ENCODE measurements around the gene POU2F3. TPM values are rescaled to one million over a fixed set of nuclear protein-coding genes. Genes with fewer than 3 reads are reported as not detected.

The POU2F3 gene
- total RNA-seq, 1 donor from 2014 or later: 0.19 TPM

DNA sequence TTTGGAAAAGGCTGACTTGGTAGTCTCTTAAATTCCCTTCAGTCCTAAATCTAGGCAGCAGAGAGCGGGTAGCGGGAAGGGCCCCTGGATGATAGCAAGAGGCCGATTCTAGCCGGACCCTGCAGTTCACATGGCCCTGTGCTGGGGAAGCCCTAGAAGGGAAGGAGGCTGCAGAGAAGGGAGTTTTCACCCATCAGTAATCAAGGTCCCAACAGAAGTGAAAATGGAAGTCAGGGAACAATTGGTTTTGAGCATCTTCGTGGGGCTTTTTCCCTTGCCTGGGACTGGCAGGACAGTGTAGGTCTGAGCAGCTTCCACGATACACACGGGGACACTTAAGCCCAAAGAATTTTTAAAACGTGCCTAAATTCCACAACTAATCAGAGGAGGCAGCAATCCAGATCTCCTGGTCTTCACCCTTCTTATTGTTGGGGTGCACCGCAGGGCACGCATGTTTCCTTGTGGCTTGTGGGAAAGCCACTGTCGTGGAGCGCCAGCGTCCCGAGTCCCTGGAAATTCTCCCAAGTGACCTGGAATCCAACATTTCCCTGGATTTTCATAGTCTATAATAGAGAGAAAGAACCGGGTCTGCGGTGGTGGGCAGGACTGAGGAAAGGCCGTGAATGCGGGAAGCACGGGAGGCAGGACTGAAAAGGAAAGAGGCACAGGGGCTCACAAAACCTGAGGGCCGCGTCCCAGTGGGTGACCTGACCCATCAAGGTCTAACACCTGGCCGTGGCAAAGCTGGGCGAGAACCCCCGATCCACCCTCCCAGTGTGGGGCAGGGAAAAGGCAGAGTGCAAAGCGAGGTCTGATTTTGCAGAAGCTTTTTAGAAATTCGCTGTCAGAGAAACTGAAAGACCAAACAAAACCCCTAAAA lies 30.0 kb upstream of the POU2F3 start:
- no peak for ATAC-seq
- intact Hi-C loops (cut with DNase I): loop anchor here (2.0 kb wide), 1 partner anchor 25 kb away; no protein-coding TSS in a partner anchor
- peak; percentile 77 for DNase-seq (ENCODE audit: missing footprints)

DNA sequence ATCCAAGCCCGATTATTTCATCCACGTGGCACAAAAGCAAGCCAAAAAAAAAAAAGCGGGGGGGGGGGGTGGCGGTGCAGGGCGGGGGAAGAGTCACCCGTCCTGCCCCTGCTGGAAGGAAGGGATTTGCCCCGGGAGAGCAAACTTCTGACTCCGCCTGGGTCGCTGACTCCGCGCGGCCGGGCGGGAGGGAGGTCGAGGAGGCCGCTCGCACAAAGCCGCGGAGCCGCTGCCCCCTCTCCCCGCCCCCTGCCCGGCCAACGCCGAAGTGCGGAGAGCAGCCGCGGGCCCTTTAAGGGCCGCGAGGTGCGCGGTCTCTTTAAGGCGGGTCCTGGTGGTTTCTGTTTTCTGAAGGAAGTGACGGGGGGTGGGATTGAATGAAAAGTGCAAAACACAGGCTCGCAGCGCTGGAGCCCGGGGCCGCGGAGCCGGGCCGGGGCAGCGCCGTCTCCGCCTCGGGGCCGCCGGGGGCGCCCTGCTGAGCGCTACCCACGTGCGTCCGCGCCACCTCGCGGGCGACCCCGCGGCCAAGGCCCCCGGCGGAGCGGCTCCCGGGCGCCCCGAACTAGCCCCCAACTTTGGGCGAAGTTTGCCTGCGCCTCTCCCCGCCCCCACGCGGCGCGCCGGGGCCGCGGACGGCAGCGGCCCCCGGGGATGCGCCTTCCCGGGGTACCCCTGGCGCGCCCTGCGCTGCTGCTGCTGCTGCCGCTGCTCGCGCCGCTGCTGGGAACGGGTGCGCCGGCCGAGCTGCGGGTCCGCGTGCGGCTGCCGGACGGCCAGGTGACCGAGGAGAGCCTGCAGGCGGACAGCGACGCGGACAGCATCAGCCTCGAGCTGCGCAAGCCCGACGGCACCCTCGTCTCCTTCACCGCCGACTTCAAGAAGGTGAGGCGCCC lies 29.1 kb upstream of the POU2F3 start, which contains the start of gene OAF:
TSS of gene OAF (plus strand) at position 407 of the 896 bp plus-strand sequence. CDS start at position 655, 248 bp downstream.
- ATAC-seq: peak; percentile 89
- DNase-seq (ENCODE audit: missing footprints): peak; percentile 89
- intact Hi-C loops (cut with DNase I): loop anchor here (2.0 kb wide), 1 partner anchor 26 kb away; no protein-coding TSS in a partner anchor

DNA sequence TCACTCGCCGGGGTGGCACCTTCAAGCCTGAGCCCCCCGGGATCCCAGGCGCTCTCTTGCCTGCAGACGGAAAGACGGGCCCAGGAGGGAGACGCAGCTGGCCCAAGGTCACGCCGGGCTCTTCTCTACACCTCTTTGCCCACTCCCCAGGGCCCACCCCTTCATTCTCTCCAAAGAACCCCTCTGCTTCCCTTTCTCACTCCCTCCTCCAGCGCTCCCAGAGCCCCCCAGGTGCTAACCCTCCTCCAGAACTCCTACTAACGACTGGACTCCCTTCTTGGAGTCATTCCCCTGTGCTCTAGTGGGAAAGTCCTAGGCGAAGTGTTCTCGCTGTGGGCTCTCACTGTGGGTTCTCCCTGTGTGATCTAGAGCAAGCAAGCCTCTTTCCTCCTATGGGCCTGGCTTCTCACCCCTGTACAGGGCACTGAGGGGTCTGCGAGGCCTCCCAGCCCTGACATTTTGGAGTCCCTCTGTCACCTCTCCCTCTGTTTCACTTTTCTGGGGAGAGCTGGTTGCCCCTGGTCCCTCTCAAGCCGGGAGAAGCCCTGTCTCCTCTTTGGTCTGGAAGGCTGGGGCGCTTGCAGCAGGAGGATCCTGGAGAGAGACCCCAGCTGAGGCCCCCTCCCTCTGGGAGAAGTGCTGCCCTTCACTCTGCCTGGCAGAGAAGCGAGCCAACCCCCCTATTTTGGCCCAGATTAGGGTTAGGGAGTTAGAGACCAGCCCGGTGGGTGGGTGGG lies 28.2 kb upstream of the POU2F3 start:
- ATAC-seq (no peak), DNase-seq (ENCODE audit: missing footprints) (peak; percentile 49)
- intact Hi-C loops (cut with DNase I): loop anchor here (2.0 kb wide), 1 partner anchor 27 kb away; no protein-coding TSS in a partner anchor

DNA sequence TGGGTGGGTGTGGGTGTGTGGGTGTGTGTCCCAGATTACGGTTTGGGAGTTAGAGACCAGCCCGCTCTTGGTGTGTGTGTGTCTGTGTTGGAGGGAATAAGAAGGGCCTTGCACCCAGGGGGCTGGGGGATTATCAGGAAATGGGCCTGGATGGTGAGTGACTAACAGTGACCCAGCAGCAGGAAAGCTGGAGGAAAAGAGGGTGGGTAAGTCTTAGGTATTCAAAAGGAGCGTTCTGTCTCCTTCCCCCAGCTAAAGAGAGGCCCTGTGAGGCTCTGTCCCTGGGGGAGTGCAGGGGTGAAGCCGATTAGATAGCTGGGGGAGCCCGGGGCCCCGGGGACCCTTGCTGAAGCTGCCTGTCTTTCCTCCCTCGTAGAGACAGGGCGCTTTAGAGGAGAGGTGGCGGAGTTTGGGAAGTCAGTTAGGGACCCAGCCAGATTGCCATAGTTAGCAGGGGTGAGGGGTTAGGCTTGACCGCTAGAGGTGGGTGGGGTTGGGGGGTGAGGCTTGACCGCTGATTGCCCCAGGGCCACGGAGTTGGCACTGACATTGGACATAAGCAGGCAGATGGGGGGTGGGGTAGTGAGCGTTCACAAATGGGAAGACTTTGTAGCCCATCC lies 27.6 kb upstream of the POU2F3 start:
- intact Hi-C loops (cut with DNase I): no loop called here
- ATAC-seq (no peak), DNase-seq (ENCODE audit: missing footprints) (peak; percentile 34)

DNA sequence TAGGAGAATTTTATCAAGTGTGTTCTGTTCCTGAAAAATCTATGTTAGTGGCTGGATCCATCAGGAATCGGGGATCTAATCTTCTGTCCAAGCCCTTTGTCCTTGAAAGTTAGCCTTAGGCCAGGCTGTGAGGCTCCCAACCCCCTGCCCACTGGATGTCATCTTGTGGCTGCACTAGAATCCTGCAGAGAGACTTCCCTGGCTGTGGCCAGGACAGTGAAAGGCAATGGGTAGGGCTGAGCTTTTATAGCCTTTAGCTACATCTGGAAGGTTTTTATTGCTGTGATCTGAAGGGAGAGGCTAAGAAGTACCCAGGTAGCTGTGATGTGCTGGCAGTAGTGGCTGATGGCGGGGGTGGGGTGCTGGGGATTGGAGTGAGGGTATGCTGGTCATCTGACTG lies 27.0 kb upstream of the POU2F3 start:
- intact Hi-C loops (cut with DNase I): no loop called here
- ATAC-seq (no peak), DNase-seq (ENCODE audit: missing footprints) (peak; percentile 9)

DNA sequence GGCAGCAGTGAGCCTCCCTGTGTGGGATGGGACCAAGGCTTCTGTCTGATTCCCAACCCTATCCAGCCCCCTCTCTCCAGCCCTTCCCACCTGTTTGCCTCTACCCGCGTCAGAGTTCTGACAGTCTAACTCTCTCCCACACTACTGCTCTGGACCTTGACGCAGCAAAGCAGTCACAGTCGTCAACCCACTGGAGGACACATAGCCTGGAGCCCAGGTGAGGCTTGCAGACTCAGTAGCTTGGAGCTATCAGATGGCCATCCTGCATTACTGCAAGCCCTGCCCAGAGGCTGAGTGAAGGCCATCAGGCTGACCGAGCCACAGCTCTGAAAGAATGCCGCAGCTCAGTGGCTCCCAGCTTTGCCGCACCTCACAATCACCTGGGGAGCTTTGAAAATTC lies 25.4 kb upstream of the POU2F3 start:
- ATAC-seq (no peak), DNase-seq (ENCODE audit: missing footprints) (no peak)
- intact Hi-C loops (cut with DNase I): no loop called here

- no peak for DNase-seq (ENCODE audit: missing footprints)
- intact Hi-C loops (cut with DNase I): no loop called here
- peak; percentile 33 for ATAC-seq
Measured at GRCh38 chr11:120215634-120216033, 24.3 kb upstream of the POU2F3 start.

DNA sequence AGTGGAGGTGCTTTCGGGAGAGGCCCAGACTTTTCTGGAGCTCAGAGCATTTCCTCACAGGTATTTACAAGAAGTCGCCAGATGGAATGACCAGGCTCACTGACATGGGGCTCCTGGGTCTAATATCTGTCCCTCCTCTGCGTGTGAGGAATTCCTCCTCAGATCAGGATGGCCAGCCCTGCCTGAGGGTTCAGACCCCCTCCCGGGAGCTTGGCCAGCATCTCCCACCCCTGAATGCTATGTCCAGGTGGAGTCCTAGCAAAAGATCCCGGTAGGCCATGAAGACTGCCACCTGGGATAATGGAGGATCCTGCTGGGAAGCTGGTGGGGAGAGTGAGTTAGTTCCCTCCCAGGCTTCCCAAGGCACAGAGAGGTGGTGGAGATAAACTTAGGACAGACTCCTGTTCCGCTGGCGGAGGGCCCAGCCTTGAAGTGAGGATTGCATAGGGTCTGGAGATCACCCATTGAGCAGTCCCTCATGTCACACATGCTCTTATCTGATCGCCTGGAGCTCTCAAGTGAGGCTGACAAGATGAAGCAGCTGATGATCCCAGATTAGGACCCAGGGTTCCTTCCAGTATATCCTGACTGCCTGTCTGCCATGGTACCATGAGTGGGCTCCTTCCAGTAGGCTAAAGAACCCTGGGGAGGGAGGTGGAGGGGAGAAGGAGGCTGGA lies 23.4 kb upstream of the POU2F3 start:
- intact Hi-C loops (cut with DNase I): no loop called here

DNA sequence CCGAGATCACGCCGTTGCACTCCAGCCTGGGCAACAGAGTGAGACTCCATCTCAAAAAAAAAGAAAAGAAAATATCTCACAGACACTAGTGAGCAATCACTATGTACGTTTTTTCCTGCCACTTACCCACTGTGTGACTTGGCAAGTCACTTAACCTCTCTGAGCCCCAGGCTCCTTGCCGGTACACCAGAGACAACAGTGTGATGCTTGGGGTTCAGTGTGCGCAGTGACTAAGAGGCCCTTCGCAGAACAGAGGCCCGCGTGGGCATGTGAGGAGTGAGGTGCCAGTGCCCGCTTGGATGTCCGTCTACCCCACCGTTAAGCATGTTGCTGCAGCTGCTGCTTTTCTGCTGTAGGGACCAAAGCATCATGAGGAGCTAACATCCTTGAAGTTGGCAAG lies 22.4 kb upstream of the POU2F3 start:
- ATAC-seq (no peak), DNase-seq (ENCODE audit: missing footprints) (no peak)
- intact Hi-C loops (cut with DNase I): no loop called here

More for the DNA sequence above, 23.4 kb upstream of the POU2F3 start:
- no peak for ATAC-seq
- DNase-seq (ENCODE audit: missing footprints): peak; percentile 44

DNA sequence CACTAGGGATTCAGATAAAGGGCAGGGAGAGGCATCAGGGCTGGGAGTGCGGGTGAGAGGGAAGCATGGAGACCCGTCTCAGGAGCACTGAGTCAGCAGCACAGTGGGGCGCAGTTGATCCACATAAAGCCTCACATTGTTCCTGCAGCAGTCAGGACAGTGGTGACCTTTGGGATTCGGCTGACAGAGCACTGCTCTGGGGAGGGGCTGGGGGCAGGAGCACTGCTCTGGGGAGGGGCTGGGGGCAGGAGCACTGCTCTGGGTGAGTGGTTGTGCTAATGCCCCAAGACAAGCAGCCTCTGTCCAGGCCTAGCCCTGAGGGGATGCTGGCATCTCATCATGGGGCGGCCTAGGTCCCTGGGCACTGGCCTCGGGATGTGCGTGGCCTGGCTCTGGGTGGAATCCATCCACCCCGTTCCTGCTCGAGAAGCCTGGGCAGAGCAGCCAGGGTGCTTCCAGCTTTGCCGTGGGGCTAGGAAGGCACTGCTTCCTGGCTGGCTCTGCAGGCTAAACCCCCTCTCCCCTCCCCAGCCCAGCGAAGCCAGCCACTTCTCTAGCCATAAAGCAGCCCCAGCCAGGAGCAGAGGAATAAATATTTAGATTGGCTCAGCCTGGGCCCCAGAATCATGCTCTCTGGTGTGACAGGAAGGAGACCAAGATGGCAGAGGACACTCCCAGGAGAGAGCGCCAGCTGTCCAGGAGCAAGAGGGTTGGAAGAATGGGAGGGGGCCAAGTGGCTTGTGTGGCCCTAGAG lies 21.8 kb upstream of the POU2F3 start:
- DNase-seq (ENCODE audit: missing footprints) (no peak), ATAC-seq (peak; percentile 47)
- intact Hi-C loops (cut with DNase I): no loop called here

DNA sequence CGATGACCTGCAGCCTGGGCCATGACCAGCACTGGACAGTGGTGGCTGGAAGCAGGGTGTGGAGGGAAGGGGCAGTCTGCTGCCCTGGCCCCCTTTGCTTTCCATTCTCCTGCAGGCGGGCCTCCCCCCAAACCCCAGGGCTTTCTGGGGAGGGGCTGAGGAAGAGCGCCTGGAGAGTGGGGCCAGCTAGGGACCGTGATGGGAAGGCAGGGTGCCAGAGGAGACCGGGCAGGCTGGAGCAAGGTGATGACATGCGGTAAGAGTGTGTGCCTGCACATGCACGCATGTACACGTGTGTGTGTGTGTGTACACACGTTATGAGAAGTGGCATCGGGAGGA lies 21.3 kb upstream of the POU2F3 start:
- intact Hi-C loops (cut with DNase I): no loop called here

GRCh38 chr11:120219232-120219937 lies 20.6 kb upstream of the POU2F3 start:
- peak; percentile 71 for ATAC-seq
- no peak for DNase-seq (ENCODE audit: missing footprints)
- intact Hi-C loops (cut with DNase I): no loop called here

More for the DNA sequence above, 21.3 kb upstream of the POU2F3 start:
- no peak for ATAC-seq
- DNase-seq (ENCODE audit: missing footprints): no peak

DNA sequence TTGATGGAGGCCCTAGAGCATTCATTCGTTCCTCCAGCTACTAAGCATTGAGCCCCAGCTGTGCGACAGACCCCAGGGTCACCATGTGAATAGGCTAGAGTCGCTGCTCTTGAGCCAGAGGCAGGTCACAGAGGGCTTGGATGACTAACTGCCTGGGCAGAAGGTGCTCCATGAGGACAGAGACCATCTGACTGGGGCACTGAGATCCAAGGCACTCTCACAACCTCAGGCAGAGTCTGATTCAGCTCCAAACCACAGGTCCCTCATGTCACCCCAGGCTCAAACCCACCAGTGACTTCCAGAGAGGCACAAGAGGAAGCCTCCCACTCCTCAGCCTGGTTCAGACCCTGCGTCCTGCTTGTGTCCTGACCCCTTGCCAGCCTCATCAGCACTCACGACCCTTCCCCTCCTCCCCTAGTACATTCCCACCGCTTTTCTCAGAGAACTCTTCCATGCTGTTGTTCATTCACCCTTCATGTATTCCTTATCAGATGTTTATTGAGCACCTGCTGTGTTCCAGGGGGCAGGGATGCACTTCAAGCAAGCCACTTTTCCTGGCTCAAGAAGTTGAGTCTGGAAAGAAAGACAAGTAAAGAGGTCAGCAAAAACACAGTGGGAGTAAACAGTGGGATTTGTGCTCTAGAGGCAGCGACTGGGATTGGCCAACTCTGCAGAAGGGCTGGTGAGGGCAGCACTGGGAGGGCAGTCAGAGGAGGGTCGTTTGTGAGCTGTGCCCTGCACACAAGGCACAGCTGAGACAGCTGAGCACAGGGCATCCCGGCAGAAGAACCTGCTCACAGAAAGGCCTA lies 19.8 kb upstream of the POU2F3 start:
- no peak for ATAC-seq
- DNase-seq (ENCODE audit: missing footprints): no peak
- intact Hi-C loops (cut with DNase I): no loop called here

- DNase-seq (ENCODE audit: missing footprints) (peak; percentile 15), ATAC-seq (no peak)
- intact Hi-C loops (cut with DNase I): no loop called here
Measured at GRCh38 chr11:120220747-120221037, 19.2 kb upstream of the POU2F3 start.

- intact Hi-C loops (cut with DNase I): no loop called here
- no peak for DNase-seq (ENCODE audit: missing footprints)
- ATAC-seq: no peak
Measured at GRCh38 chr11:120221115-120221752, 18.7 kb upstream of the POU2F3 start.

DNA sequence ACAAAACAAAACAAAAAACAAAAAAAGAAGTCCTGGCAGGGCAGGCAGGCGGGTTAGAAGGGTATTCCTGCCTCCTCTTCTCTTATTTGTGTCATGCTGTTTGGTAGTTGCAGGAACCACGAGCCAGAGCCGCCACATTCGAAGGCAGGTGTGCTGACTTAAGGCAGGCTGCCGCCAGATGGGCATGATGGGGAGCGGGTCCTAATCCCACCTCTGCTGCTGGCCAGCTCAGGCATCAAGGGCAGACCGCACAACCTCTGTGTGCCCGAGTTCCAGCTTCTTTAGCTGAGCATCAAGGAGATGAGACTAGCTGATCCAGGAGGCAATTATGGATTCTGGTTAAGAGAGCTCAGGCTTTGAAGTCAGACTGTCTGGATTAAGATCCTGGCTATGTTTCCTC lies 17.0 kb upstream of the POU2F3 start:
- DNase-seq (ENCODE audit: missing footprints) (peak; percentile 60), ATAC-seq (no peak)
- intact Hi-C loops (cut with DNase I): no loop called here
